Prostate gland (tissue), 2 donors: Measurements from ENCODE around the gene TECPR2. TPM values are rescaled to one million over a fixed set of nuclear protein-coding genes. Genes with fewer than 3 reads are reported as not detected.

Experiments used
- DNase-seq: peaks from one replicate; pipeline ENCODE4 v3.0.0-alpha.2; 2019; ENCODE audit warnings: low spot score
- H3K27ac ChIP-seq, 2 donors: fragments of 200-600 bp; sonication (generic); 2 replicates each; pipeline ENCODE4 v1.5.1; 2017 to 2019
- H3K27me3 ChIP-seq: fragments of 200-600 bp; sonication (generic); replicated peaks from 2 replicates; pipeline ENCODE4 v1.5.1; 2019; ENCODE audit not compliant: insufficient read depth
- H3K36me3 ChIP-seq, 2 donors: fragments of 200-600 bp; sonication (generic); 1 replicate in 1 of 2; 2 replicates in 1 of 2; pipeline versions ENCODE4 v1.5.1 to v1.8.1; 2017 to 2019
- H3K4me1 ChIP-seq: fragments of 200-600 bp; sonication (generic); replicated peaks from 2 replicates; pipeline ENCODE4 v1.5.1; 2019
- H3K4me3 ChIP-seq, 2 donors: fragments of 200-600 bp; sonication (generic); 2 replicates each; pipeline ENCODE4 v1.5.1; 2017 to 2019
- H3K9me3 ChIP-seq: fragments of 200-600 bp; sonication (generic); 2 replicates; pipeline ENCODE4 v1.5.1; 2017
- CTCF ChIP-seq, 4 experiments: fragments of 200-600 bp in 2 of 4; fragments of 450-650 bp in 2 of 4; sonication (generic) in 2 of 4; IDR thresholded peaks; 1 replicate in 3 of 4; 2 replicates in 1 of 4; pipeline ENCODE4 v1.5.1; 2016 to 2019; ENCODE audit warnings: antibody characterized with exemption in 4 of 4, mild to moderate bottlenecking in 2 of 4, moderate library complexity in 2 of 4
- POLR2A ChIP-seq: fragments of 450-650 bp; IDR thresholded peaks from one replicate; pipeline ENCODE4 v1.6.1; 2016; ENCODE audit warnings: antibody characterized with exemption, mild to moderate bottlenecking
- POLR2AphosphoS5 ChIP-seq: sonication (generic); formaldehyde crosslinking; IDR thresholded peaks from one replicate; pipeline ENCODE4 v1.6.1; 2017; ENCODE audit warnings: antibody characterized with exemption
- WGBS: methylation state at CpG from one replicate; pipeline ENCODE4 v1.1.5; 2018; 5-methylcytosine and 5-hydroxymethylcytosine counted together
- intact Hi-C: fragments of 100-400 bp; cut with DNase I; formaldehyde crosslinking; loops from one replicate; pipeline ENCODE4 v1.14.2; 2022
- total RNA-seq, 2 donors: library from RNA; depleted of rRNA; stranded (reverse); fragments of >200 nt; gene quantifications; one replicate each; pipeline ENCODE4 v1.1.0, GENCODE V29; 2016

TECPR2 gene
- total RNA-seq, 2 donors from 2014 or later, result 12.9 to 45.0 TPM

GRCh38 chr14:102532204-102532658 is 169.5 kb downstream of the TECPR2 start:
- no peak overlapping the region for H3K27ac ChIP-seq
- intact Hi-C loops, result no loop called here
- no peaks in the 10 kb centered on the region for H3K27me3 ChIP-seq
- TF ChIP-seq POLR2A (no peak), CTCF (IDR thresholded peaks at IDR 0.05) (no peak), POLR2AphosphoS5 (no peak)
- 86% methylated on average over 3 of the region's 3 CpGs for WGBS
- no peak for DNase-seq
- no peaks in the 10 kb centered on the region for H3K36me3 ChIP-seq
- no peaks in the 10 kb centered on the region for H3K9me3 ChIP-seq
- H3K4me1 ChIP-seq, result no peaks in the 10 kb centered on the region
- H3K4me3 ChIP-seq, result no peak overlapping the region

GRCh38 chr14:102537981-102538601 is 175.3 kb downstream of the TECPR2 start:
- H3K27ac ChIP-seq, result no peak overlapping the region
- no peaks in the 10 kb centered on the region for H3K9me3 ChIP-seq
- H3K4me3 ChIP-seq, result no peak overlapping the region
- H3K4me1 ChIP-seq, result no peaks in the 10 kb centered on the region
- no peaks in the 10 kb centered on the region for H3K27me3 ChIP-seq
- DNase-seq, result no peak
- no peaks in the 10 kb centered on the region for H3K36me3 ChIP-seq
- TF ChIP-seq POLR2AphosphoS5, result no peak
- no peak for TF ChIP-seq POLR2A
- no peak for TF ChIP-seq CTCF (IDR thresholded peaks at IDR 0.05)
- intact Hi-C loops, result no loop called here
- 72% methylated on average over 15 of the region's 15 CpGs for WGBS

GRCh38 chr14:102538602-102539543 is 176.1 kb downstream of the TECPR2 start:
- 82% methylated on average over 25 of the region's 25 CpGs for WGBS
- TF ChIP-seq POLR2A (no peak), POLR2AphosphoS5 (no peak), CTCF (IDR thresholded peaks at IDR 0.05) (no peak)
- Histone ChIP-seq H3K27ac (no peak overlapping the region), H3K4me1 (no peaks in the 10 kb centered on the region), H3K36me3 (no peaks in the 10 kb centered on the region), H3K27me3 (no peaks in the 10 kb centered on the region), H3K4me3 (no peak overlapping the region), H3K9me3 (no peaks in the 10 kb centered on the region)
- intact Hi-C loops, result no loop called here
- no peak for DNase-seq

GRCh38 chr14:102539544-102540314 is 177.0 kb downstream of the TECPR2 start:
- peaks cover 1% of the 10 kb centered on the region for H3K27me3 ChIP-seq
- no peak overlapping the region for H3K4me3 ChIP-seq
- DNase-seq, result no peak
- intact Hi-C loops, result no loop called here
- H3K4me1 ChIP-seq, result no peaks in the 10 kb centered on the region
- H3K9me3 ChIP-seq, result no peaks in the 10 kb centered on the region
- H3K27ac ChIP-seq, result no peak overlapping the region
- WGBS, result 51% methylated on average over 17 of the region's 17 CpGs
- TF ChIP-seq POLR2A (no peak), POLR2AphosphoS5 (no peak), CTCF (IDR thresholded peaks at IDR 0.05) (no peak)
- no peaks in the 10 kb centered on the region for H3K36me3 ChIP-seq
